ENCODE results near the gene DLX4.

Gene DLX4

GRCh38 chr17:49968405-49969133 is 421 bp upstream of the DLX4 start:
- no peak for DNase-seq (ENCODE audit: low spot score)

- DNase-seq (ENCODE audit: low spot score) = no peak
Observed at GRCh38 chr17:49969795-49970389, 902 bp downstream of the DLX4 start.

DNA sequence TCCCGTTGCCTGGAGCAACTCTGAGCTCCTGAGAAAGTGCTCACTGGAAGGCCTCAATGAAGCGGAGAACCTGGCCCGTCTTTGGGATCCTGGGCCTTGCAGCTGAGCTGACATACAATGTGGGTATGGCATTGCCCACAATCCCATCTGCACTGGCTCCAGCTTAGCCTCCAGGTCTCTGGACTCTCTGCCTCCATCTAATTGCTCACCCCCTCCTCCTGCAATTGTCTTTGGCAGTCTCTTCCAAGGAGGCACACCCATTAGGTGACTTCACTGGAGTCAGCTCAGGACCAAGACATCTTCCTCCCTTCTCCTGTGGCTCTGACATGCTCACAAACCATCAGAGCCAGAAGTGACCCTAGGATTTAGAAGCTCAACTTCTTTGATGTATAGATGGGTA is 1.5 kb downstream of the DLX4 start:
- no peak for DNase-seq (ENCODE audit: low spot score)

GRCh38 chr17:49971199-49971847 is 2.3 kb downstream of the DLX4 start:
- DNase-seq (ENCODE audit: low spot score) = no peak

DNA sequence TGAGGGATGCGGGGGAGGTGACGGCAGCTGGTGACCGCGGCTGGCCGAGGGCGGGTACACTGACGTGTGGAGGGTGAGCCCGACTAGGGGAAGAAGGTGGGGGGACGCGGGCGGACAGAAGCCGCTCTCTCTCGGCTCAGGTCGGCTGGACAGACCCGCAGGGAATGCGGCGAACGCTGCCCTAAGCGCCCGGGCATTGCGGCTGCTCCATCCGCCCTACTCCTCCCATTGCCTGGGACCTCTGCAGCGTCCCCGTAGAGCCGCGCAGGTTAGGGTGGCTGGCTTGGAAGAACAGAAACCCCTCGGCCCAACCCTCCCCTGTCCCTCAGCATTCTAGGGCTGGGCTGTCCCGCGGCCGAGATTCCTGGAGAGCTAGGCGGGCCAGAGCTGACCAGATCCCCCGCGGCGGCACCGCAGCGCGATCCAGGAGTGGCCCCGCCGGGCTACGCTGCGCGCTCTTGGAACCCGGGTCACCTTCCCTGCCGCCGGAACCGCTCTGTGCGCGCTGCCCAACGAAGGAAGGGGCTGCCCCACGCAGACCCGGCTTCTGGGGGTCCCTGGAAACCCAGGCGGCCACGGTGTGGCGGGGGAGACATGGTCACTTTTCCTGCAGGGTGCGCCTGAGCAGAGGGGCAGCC is 3.0 kb downstream of the DLX4 start:
- DNase-seq (ENCODE audit: low spot score) = no peak

- no peak for DNase-seq (ENCODE audit: low spot score)
Observed at GRCh38 chr17:49972486-49973270, 3.7 kb downstream of the DLX4 start.

- DNase-seq (ENCODE audit: low spot score) = no peak
Observed at GRCh38 chr17:49973271-49973615, 4.3 kb downstream of the DLX4 start.

DNA sequence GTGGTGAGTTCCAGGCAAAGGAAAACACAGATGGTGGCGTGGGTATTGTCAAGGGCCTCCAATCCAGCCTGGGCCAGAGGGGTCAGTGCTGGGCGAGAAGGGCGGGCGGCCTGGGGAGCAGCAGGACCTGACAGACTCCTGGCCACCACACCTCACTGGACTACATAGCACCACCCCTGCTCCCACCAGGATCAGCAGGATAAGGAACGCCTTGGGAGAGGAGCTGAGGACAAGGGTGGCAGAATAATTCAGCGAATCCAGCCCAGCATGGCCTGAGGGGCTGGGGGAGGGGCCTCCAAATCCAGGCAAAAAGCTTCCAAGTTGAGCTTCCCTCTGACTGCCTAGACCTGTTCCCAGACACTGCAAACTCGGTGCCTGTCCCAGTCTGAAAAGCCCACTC is 6.5 kb downstream of the DLX4 start:
- DNase-seq (ENCODE audit: low spot score) = no peak

DNA sequence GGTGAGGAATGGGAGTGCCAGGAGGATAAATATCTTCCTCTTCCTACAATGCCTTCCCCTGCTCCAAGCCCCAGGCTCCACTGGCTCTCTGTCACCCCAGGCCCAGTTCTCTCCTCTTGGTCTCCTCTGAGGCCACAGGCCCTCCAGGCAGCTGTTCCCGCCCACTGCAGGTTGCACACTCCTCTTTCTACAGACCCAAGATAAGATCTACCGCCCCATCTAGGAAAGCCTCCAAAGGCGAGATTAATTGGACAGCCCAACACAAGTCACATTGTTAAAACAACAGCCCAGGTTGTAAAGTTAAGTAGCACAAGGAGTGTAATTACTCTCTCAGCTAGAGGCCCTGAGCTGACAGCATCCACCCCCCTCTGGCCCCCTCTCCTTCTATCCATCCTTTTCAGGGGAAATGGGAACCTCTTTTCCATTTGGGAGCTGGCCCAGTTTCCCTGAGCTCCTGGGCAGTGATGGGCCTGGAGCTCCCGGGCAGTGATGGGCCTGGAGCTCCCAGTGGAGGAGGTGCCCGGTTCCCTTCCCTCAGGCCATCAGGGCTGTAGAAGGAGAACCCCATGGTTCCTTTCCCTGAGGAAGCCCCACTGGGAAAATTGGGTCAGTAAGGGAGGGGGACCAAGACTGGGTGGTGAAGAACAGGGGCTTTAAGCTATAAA is 7.3 kb downstream of the DLX4 start:
- DNase-seq (ENCODE audit: low spot score) = no peak

GRCh38 chr17:49976828-49977202 is 7.8 kb downstream of the DLX4 start:
- DNase-seq (ENCODE audit: low spot score) = no peak

DNA sequence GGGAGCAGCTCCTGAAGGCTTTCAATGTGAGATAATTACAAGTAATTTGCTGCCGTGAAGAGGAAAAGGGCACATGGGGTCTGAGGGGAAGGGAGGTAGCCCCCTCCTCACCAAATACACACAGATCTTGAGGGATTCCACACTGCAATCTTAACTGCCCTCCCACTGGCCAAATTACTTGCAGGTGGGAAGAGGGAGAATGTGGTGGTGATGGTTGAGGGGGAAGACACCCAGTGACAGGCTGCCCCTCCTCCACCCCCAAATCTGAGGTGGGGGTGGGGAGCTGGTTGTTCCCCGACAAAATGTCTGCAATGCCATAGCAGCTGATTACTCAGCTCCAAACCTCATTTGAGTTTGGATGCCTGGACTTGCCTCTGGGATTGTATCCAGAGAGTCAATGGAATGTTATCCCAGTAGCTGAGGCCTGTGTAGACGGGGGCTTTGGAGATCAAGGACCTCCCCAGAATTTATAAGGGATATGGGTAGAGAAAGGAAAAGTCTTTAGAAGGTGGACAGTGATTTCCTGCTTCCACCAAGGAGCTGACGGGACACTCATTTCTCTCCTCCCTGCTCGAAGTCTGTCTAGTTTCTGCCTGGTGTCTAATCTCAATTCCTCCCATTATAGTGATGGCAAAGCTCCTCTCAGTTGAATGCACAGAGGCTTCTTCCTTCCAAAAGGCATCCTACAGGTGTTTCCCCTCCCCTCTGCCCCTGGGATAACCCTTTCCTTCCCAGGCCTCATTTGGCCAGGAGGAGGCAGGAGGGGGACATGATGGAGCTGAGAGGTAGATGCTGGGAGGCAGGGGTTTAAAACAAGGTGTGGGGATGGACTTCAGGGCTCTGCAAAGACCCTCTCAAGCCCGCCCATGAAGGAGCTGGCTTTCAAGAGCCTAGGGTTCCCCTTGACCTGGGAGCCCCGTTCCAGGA is 8.7 kb downstream of the DLX4 start:
- DNase-seq (ENCODE audit: low spot score) = no peak

- no peak for DNase-seq (ENCODE audit: low spot score)
Observed at GRCh38 chr17:49978501-49978900, 9.5 kb downstream of the DLX4 start.

DNA sequence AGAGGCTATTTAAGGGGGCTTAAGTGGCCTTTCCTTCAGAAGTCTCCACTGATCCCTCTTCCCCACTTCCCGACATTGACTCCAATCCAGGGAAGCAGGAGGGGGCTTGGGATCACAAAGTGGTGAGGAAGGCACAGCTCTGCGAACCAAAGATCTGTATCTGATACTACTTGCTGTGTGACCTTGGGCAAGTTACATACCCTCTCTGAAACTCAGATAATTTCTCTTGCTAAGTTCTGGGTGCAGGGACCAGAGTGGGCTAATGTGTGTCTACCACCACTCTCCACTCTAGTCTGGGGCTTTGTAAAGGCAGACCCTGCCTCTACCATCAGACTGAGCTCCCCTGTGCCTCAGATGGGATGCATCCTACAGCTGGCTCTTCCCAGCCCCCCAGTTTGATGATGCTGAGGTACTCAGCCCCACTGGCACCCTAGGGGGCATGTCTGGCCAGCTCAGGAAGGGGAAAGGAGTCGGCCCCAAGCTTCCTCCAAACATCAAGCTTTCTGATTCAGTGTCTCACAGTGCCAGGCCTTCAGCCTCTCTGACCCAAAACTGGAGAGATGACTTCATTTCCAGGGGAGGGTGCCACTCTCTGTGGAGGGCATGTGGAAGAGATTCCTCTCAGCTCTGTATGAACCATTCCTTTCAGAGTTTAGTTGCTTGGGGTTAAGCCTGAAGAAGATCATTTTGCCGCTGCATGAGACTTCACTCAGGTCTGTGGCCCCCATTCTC is 10.9 kb downstream of the DLX4 start:
- no peak for DNase-seq (ENCODE audit: low spot score)

GRCh38 chr17:49980703-49981197 is 11.8 kb downstream of the DLX4 start:
- DNase-seq (ENCODE audit: low spot score) = no peak

GRCh38 chr17:49984283-49984682 is 15.3 kb downstream of the DLX4 start:
- DNase-seq (ENCODE audit: low spot score) = no peak

- DNase-seq (ENCODE audit: low spot score) = no peak
Observed at GRCh38 chr17:49984776-49985175, 15.8 kb downstream of the DLX4 start.

- no peak for DNase-seq (ENCODE audit: low spot score)
Observed at GRCh38 chr17:49985310-49985990, 16.5 kb downstream of the DLX4 start.

DNA sequence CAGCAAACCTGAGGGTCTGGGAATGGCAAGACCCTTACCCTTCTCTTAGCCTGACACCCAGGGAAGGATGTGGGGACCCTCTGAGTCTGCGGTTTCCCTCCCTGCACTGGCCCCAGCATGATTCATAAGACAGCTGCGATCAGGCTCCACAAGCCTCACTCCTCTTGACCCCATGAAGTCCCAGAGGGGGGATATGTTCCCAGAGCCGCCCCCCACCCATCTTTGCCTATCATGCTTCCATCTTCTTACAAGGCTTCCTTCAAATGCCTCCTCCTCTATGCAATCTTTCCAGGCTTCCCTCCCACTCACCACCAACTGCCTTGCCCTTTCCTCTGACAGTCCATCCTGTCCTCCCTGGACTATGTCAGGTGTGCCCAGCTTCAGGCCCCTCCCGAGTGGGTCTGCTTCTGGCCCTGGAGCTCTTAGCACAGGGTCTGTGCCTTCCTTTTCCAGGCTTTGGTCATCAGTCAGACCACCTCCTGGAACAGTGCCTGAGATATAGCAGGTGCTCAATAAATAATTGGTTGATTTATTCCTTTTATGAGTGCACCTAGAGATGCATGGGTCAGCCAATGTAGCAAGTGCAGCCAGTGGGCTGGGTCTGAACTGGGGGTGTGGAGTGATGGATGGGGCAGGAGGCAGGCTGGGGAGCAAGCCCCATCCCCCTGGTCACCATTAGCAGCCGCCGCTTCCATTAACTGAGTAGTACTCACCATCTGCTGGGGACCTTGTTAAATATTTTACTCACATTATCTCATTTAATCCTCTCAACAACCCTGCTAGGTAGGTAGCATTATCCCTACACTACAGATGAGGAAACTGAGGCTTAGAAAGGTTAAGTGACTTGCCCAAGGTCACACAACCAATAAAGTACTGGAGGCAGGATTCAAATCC is 17.7 kb downstream of the DLX4 start:
- DNase-seq (ENCODE audit: low spot score) = no peak
